Measurements from ENCODE around the gene C12orf57. TPM values are rescaled to one million over a fixed set of nuclear protein-coding genes. Genes with fewer than 3 reads are reported as not detected.

The C12orf57 gene
- total RNA-seq, 2 donors from 2014 or later: 114 to 206 TPM

DNA sequence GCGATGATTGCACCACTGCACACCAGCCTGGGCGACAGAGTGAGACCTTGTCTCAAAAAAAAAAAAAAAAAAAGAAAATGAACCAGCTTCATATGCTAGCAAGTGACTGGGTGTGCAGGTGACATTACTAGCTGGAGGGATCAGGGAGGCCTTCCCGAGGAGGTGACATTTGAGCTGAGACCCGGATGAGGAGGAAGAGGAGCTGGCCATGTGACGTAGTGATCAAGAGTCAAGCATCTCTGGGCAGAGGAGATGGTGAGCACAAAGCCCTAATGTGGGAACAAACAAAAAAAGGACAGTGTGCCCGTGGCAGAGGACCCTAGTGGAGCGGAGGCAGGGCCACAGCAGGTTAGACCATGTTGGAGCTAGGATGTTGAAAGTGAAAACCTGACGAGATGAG lies 3.8 kb downstream of the C12orf57 start:
- H3K27ac ChIP-seq: no peak overlapping the region
- intact Hi-C loops (cut with DNase I): no loop called here
- TF ChIP-seq, protein P1, sequence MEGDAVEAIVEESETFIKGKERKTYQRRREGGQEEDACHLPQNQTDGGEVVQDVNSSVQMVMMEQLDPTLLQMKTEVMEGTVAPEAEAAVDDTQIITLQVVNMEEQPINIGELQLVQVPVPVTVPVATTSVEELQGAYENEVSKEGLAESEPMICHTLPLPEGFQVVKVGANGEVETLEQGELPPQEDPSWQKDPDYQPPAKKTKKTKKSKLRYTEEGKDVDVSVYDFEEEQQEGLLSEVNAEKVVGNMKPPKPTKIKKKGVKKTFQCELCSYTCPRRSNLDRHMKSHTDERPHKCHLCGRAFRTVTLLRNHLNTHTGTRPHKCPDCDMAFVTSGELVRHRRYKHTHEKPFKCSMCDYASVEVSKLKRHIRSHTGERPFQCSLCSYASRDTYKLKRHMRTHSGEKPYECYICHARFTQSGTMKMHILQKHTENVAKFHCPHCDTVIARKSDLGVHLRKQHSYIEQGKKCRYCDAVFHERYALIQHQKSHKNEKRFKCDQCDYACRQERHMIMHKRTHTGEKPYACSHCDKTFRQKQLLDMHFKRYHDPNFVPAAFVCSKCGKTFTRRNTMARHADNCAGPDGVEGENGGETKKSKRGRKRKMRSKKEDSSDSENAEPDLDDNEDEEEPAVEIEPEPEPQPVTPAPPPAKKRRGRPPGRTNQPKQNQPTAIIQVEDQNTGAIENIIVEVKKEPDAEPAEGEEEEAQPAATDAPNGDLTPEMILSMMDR (IDR thresholded peaks at IDR 0.05): no peak
- DNase-seq: no peak
- H3K9me3 ChIP-seq: no peaks in the 10 kb centered on the region
- no peaks in the 10 kb centered on the region for H3K36me3 ChIP-seq
- peaks cover 14% of the 10 kb centered on the region for H3K4me1 ChIP-seq
- peak overlapping the region in 1 of 2 donors; percentile 5 for H3K9ac ChIP-seq (ENCODE audit: low read depth in 2 of 2, low read length in 2 of 2)
- H3K27me3 ChIP-seq: no peaks in the 10 kb centered on the region
- H3K4me3 ChIP-seq: no peak overlapping the region

DNA sequence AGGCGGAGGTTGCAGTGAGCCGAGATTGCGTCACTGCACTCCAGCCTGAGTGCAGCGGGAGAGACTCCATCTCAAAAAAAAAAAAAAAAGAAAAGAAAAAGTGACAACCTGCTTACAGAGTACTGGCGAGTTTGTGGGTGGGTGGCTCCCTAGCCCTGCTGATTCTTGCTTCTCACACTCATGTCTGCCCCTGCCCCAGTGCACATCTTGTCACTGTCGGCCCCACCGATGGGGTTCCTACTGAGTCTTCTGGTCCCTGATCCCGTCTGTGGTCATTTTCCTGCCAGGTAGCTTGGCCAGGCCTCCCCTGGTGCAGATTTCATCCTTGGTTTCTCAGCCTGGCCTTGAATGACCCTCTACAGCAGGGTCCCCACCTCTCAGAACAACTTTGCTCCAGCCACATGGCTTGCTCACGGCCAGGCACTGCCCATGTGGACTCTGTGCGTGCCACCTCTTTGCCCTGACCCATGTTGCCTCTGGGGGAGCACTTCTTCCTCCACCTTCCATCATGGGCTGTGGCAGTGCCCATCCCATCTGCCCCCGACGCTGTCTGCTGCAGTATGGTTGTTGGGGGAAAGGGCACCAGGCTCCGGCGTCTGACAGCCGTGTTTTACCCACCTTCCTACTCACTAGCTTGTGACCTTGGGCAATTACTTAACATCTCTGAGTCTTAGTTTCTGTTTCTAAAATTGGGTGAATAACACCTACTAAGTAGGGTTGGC lies 5.2 kb downstream of the C12orf57 start:
- H3K27ac ChIP-seq: peak overlapping the region; percentile 44
- TF ChIP-seq, protein P1 (IDR thresholded peaks at IDR 0.05): no peak
- peaks cover 9% of the 10 kb centered on the region for H3K4me1 ChIP-seq
- no peak overlapping the region for H3K4me3 ChIP-seq
- no peaks in the 10 kb centered on the region for H3K9me3 ChIP-seq
- no peaks in the 10 kb centered on the region for H3K27me3 ChIP-seq
- no peak for DNase-seq
- H3K9ac ChIP-seq (ENCODE audit: low read depth in 2 of 2, low read length in 2 of 2): no peak overlapping the region
- no peaks in the 10 kb centered on the region for H3K36me3 ChIP-seq
- intact Hi-C loops (cut with DNase I): no loop called here

DNA sequence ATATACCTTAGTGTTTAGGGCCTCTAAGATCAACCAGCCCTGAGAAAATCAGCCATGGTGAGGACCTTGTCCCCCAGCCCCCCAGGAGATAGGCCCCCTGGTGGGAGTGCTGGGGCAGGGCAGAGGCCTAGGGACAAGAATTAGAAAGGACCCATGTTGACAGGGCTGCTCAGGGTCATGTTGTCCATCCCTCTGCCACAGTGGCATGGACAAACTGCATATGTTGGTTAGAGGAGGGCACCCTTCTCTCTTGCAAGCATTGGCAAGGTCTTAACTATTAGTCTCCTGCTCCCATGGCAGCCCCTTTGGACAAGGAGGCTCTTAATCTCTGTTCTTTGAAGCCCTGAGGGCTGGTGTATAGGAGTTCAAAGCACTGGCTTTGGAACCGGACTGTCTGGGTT lies 6.6 kb downstream of the C12orf57 start:
- Histone ChIP-seq H3K27ac (peak overlapping the region; percentile 80), H3K4me3 (no peak overlapping the region), H3K27me3 (no peaks in the 10 kb centered on the region), H3K9ac (ENCODE audit: low read depth in 2 of 2, low read length in 2 of 2) (peak overlapping the region; percentile 31 to 74), H3K36me3 (no peaks in the 10 kb centered on the region), H3K4me1 (peaks cover 5% of the 10 kb centered on the region), H3K9me3 (no peaks in the 10 kb centered on the region)
- no peak for DNase-seq
- TF ChIP-seq, protein P1 (IDR thresholded peaks at IDR 0.05): no peak
- intact Hi-C loops (cut with DNase I): no loop called here

DNA sequence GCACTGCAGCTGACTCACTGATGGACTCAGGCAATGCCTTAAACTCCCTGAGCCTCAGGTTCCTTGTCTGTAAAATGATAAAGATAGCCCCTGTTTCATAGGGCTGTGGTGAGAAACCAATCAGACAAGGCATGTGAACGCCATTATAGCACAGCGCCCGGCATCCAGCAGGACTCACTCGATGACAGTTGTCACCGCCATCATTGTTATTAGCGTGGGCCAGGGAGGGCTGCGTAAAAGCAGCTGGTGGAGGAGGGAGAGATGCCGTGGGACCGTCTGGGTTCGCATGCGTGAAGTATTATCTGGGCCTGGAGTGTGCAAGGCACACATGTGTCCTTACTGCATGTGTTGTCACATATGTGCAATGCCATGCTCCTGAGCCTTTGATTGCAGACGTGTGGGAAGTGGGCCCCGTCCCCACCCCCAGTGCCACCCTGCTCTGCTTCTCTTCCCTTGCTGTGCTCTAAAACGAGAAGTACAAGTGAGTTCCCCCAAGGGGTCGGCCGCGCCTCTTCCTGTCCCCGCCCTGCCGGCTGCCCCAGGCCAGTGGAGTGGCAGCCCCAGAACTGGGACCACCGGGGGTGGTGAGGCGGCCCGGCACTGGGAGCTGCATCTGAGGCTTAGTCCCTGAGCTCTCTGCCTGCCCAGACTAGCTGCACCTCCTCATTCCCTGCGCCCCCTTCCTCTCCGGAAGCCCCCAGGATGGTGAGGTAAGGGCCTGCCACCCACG lies 7.2 kb downstream of the C12orf57 start, which contains the start of gene PTPN6:
Gene PTPN6 (plus strand): TSS at position 546 of the 730 bp plus-strand sequence. CDS start 157 bp downstream, at position 703.
- intact Hi-C loops (cut with DNase I): no loop called here
- Histone ChIP-seq H3K9ac (ENCODE audit: low read depth in 2 of 2, low read length in 2 of 2) (peak within 1 kb of the TSS; percentile 74), H3K27me3 (no peaks in the 10 kb centered on the region), H3K4me3 (peak within 1 kb of the TSS; percentile 38), H3K9me3 (no peaks in the 10 kb centered on the region), H3K36me3 (no peaks in the 10 kb centered on the region), H3K4me1 (no peaks in the 10 kb centered on the region), H3K27ac (peak within 1 kb of the TSS; percentile 80)
- TF ChIP-seq, protein P1 (IDR thresholded peaks at IDR 0.05): no peak
- no peak for DNase-seq

DNA sequence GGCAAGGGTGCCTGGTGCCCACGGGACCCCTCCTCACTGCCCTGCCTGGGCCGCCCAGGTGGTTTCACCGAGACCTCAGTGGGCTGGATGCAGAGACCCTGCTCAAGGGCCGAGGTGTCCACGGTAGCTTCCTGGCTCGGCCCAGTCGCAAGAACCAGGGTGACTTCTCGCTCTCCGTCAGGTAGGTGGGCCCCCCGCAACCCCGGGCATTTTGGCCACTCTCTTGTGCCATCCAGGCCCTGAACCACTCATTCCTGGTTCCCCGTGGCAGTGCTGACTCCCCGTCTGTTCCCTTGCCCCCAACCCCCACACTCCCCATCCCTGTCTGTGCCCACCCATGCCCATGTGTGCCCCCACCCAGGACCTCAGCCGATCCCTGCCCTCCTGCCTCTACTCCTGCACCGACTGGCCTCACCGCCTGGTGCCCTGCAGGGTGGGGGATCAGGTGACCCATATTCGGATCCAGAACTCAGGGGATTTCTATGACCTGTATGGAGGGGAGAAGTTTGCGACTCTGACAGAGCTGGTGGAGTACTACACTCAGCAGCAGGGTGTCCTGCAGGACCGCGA lies 7.8 kb downstream of the C12orf57 start:
- Histone ChIP-seq H3K9me3 (no peaks in the 10 kb centered on the region), H3K4me1 (no peaks in the 10 kb centered on the region), H3K27ac (peak overlapping the region; percentile 80), H3K4me3 (peak overlapping the region; percentile 38), H3K36me3 (no peaks in the 10 kb centered on the region), H3K9ac (ENCODE audit: low read depth in 2 of 2, low read length in 2 of 2) (peak overlapping the region; percentile 74), H3K27me3 (no peaks in the 10 kb centered on the region)
- intact Hi-C loops (cut with DNase I): no loop called here
- no peak for DNase-seq
- TF ChIP-seq, protein P1 (IDR thresholded peaks at IDR 0.05): no peak

Measured in colonic mucosa (tissue), 4 donors.